BE2C (cell line): Measurements from ENCODE around the gene RABGEF1.
"Not testable (repeated sequence)": the region's sequence is repeated elsewhere in the genome, so short reads cannot be mapped to it uniquely, and the experiment has no call there.

Experiments
- DNase-seq: peaks from one replicate; pipeline ENCODE4 v3.0.0-alpha.2; 2020
- H3K27me3 ChIP-seq: fragments of 250-450 bp; sonication (Bioruptor Pico); 2 replicates; pipeline ENCODE4 v1.5.1; 2020; ENCODE audit warnings: mild to moderate bottlenecking
- H3K36me3 ChIP-seq: fragments of 250-450 bp; sonication (Bioruptor Pico); 2 replicates; pipeline ENCODE4 v1.5.1; 2020; ENCODE audit warnings: mild to moderate bottlenecking
- H3K4me1 ChIP-seq: fragments of 250-450 bp; sonication (Bioruptor Pico); 2 replicates; pipeline ENCODE4 v1.5.1; 2020
- H3K4me3 ChIP-seq: 2 replicates; pipeline ENCODE4 v1.5.1; 2011; ENCODE audit warnings: low read depth, low read length
- H3K9me3 ChIP-seq: fragments of 250-450 bp; sonication (Bioruptor Pico); 2 replicates; pipeline ENCODE4 v1.5.1; 2020
- CTCF ChIP-seq: IDR thresholded peaks from 2 replicates; pipeline ENCODE4 v1.5.1; 2012; ENCODE audit warnings: mild to moderate bottlenecking, low read depth, low read length

Gene RABGEF1

GRCh38 chr7:66800591-66800990, 60.1 kb downstream of the RABGEF1 start:
- no peak overlapping the region for H3K4me3 ChIP-seq
- H3K27me3 ChIP-seq = no peaks in the 10 kb centered on the region
- DNase-seq = no peak
- no peaks in the 10 kb centered on the region for H3K9me3 ChIP-seq
- no peak for TF ChIP-seq CTCF
- H3K4me1 ChIP-seq = no peaks in the 10 kb centered on the region
- H3K36me3 ChIP-seq = peaks cover 12% of the 10 kb centered on the region

GRCh38 chr7:66804001-66804400, 63.5 kb downstream of the RABGEF1 start:
- DNase-seq = no peak
- Histone ChIP-seq H3K4me1 (no peaks in the 10 kb centered on the region), H3K4me3 (no peak overlapping the region), H3K27me3 (no peaks in the 10 kb centered on the region), H3K36me3 (peaks cover 10% of the 10 kb centered on the region), H3K9me3 (no peaks in the 10 kb centered on the region)
- no peak for TF ChIP-seq CTCF

- Histone ChIP-seq H3K27me3 (no peaks in the 10 kb centered on the region), H3K4me3 (no peak overlapping the region)
Observed at GRCh38 chr7:66807736-66808135, 67.2 kb downstream of the RABGEF1 start.

GRCh38 chr7:66810716-66811115, 70.2 kb downstream of the RABGEF1 start:
- H3K4me3 ChIP-seq = no peak overlapping the region

More at GRCh38 chr7:66807736-66808135, 67.2 kb downstream of the RABGEF1 start:
- H3K4me1 ChIP-seq = no peaks in the 10 kb centered on the region
- no peak for DNase-seq
- H3K9me3 ChIP-seq = no peaks in the 10 kb centered on the region
- no peak for TF ChIP-seq CTCF
- peaks cover 19% of the 10 kb centered on the region for H3K36me3 ChIP-seq

GRCh38 chr7:66815186-66815875, 74.8 kb downstream of the RABGEF1 start:
- H3K27me3 ChIP-seq, H3K4me1 ChIP-seq, H3K4me3 ChIP-seq, H3K36me3 ChIP-seq, H3K9me3 ChIP-seq, DNase-seq: not testable (repeated sequence)

More at GRCh38 chr7:66810716-66811115, 70.2 kb downstream of the RABGEF1 start:
- Histone ChIP-seq H3K9me3 (no peaks in the 10 kb centered on the region), H3K36me3 (peaks cover 19% of the 10 kb centered on the region), H3K4me1 (no peaks in the 10 kb centered on the region), H3K27me3 (no peaks in the 10 kb centered on the region)
- DNase-seq = no peak
- no peak for TF ChIP-seq CTCF

GRCh38 chr7:66815951-66816350, 75.4 kb downstream of the RABGEF1 start:
- no peak for DNase-seq
- H3K4me1 ChIP-seq = no peaks in the 10 kb centered on the region
- no peak for TF ChIP-seq CTCF
- H3K36me3 ChIP-seq = peaks cover 2% of the 10 kb centered on the region
- no peaks in the 10 kb centered on the region for H3K9me3 ChIP-seq
- H3K4me3 ChIP-seq = no peak overlapping the region
- H3K27me3 ChIP-seq = no peaks in the 10 kb centered on the region

- H3K36me3 ChIP-seq, DNase-seq, H3K4me1 ChIP-seq, H3K9me3 ChIP-seq, H3K4me3 ChIP-seq, H3K27me3 ChIP-seq: not testable (repeated sequence)
Observed at GRCh38 chr7:66816658-66817057, 76.1 kb downstream of the RABGEF1 start.

GRCh38 chr7:66817208-66817795, 76.8 kb downstream of the RABGEF1 start:
- not testable (repeated sequence) for H3K9me3 ChIP-seq, H3K36me3 ChIP-seq, DNase-seq, H3K27me3 ChIP-seq, H3K4me3 ChIP-seq, H3K4me1 ChIP-seq

GRCh38 chr7:66817956-66818355, 77.4 kb downstream of the RABGEF1 start:
- DNase-seq, H3K4me1 ChIP-seq, H3K36me3 ChIP-seq, H3K9me3 ChIP-seq, H3K4me3 ChIP-seq, H3K27me3 ChIP-seq: not testable (repeated sequence)
